Activated CD4-positive, CD25-positive, alpha-beta regulatory T cell treated with anti-CD3 and anti-CD28 coated beads, Interleukin-2, amount 50 U/mL, for 72 hours (primary cell): Measurements from ENCODE around the gene CEACAM18.
A peak's percentile ranks its signal among the peaks of the same experiment; 100 is the strongest.
"Not testable (repeated sequence)": the region's sequence is repeated elsewhere in the genome, so short reads cannot be mapped to it uniquely, and the experiment has no call there.

ENCODE experiments used
- DNase-seq: peaks from one replicate; pipeline ENCODE4 v3.0.0; 2021

CEACAM18 gene

GRCh38 chr19:51478381-51479234 lies at the start of gene CEACAM18:
TSS of gene CEACAM18 (plus strand) at chr19:51478539.
- DNase-seq: no peak

DNA sequence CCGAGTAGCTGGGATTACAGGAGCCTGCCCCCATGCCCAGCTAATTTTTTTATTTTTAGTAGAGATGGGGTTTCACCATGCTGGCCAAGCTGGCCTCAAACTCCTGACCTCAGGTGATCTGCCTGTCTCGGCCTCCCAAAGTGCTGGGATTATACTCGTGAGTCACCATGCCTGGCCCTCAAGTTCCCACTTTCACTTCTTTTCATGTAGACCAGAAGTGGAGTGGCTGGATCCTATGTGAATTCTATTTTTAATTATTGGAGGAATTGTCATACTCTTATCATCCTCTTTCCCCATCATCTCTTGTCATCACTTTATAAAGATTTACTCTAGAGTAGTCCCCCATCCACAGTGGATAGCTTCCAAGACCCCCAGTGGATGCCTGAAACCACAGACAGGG lies 48.1 kb upstream of the CEACAM18 start:
- DNase-seq: no peak

DNA sequence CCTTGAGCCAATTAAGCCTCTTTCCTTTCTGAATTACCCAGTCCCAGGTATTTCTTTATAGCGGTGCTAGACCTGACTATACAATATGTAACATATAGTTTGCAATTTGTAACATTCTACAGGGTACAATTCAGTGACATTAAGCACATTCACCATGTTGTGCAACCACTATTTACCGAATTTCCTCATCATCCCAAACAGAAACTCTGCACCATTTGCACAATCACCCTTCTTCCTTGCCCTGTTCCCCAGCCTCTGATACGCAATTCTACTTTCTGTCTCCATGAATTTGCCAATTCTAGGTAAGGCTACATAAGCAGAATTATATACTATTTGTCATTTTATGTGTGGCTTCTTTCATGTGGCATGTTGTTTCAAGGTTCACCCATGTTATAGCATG lies 47.2 kb upstream of the CEACAM18 start:
- no peak for DNase-seq

GRCh38 chr19:51433043-51433442 lies 45.3 kb upstream of the CEACAM18 start:
- no peak for DNase-seq

- DNase-seq: no peak
Observed at GRCh38 chr19:51434456-51434855, 43.9 kb upstream of the CEACAM18 start.

GRCh38 chr19:51439021-51439465 lies 39.3 kb upstream of the CEACAM18 start:
- DNase-seq: no peak

- no peak for DNase-seq
Observed at GRCh38 chr19:51440052-51440451, 38.3 kb upstream of the CEACAM18 start.

DNA sequence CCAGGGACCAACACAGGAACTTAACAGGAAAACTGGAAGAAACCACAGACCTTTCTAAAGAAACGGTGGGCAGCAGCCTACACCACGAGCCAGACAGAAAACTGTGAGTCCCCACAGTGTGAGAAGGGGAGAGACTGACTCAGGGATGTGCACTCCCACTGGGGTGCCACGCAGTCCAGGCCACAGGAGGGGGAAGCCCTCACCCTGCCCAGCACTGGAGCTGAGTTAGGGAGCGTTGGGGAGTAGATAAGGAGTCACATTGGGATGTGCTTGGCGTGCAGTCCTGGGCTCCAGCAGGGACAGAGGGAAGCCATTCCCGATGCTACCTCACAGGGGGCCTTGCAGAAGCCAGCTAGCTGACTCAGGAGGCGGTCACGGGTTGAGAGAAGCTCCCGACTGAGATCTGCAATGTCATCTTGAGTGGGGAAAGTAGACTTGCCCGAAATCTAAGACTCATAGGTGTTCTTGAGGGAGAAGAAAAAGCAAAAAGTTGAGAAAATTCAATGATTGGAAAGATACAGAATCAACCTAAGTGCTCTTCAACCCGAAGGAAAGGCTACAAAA lies 37.4 kb upstream of the CEACAM18 start:
- DNase-seq: peak; percentile 58

DNA sequence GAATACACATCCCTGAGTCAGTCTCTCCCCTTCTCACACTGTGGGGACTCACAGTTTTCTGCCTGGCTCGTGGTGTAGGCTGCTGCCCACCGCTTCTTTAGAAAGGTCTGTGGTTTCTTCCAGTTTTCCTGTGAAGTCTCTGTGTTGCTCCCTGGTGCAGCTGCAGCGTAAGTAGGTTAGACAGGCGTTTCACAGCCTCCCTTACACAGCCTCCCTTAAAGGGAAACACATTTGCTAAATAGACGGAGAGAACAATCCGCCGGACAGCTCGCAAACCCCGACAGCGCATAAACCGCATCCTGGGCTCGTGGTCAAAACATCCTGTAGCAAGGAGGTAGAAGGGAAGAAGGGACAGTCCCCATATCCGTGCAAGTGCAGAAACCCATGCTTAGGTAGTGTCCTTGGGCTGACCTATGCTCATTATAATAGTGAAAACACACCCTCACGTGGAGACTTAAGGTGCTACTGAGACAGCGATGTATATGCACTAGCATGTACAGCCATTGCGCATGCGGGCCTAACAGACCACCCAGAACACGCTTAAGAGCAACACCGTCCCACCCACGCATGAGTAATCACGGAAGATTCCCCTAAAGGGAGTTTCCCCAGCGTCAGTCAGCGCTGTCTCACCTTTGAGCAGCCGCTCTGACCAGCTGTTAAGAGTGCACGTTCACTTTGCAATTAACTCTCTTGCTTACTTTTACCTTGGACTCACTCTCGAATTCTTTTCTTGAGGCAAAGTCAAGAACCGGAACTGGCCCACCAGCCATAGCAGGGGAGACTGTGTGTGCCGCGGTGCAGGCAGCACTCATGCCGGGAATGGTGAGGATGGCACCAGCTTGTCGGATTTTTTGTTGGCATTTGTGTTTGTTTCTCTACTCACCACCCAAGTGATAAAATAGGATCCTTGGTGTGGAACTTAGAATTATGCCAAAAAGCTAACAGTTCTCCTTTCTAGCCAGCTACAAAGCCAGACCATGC lies 36.6 kb upstream of the CEACAM18 start:
- peak; percentile 83 for DNase-seq

GRCh38 chr19:51447510-51447909 lies 30.8 kb upstream of the CEACAM18 start:
- not testable (repeated sequence) for DNase-seq

GRCh38 chr19:51448011-51448410 lies 30.3 kb upstream of the CEACAM18 start:
- no peak for DNase-seq

DNA sequence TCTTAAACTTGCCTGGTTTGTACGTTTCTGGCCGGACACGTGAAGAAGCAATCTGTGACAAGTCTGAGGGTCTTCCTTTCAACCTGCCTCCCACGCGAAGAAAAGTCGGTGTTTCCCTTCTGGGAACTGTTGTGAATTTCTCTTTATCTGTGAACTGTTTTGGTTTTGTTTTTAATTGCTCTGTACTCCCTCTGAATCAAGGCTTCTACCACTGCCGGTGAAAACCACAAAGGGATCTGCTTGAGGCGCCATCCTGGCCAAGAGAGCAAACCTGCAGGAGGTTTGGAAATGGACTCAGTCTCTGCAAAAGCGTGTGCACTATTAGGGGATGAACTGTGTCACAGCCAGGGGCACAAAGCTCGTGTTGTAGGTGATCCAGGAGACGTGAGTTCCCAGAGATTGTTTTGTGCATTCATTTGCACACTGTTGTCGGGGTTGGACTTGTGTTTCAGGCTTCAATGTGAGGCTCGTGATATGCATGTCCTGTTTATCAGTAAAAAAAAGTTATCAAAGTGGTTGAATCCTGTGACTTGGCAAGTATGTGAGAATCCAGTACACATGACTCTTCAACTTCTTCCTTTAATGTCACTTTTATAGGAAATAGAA lies 29.8 kb upstream of the CEACAM18 start:
- no peak for DNase-seq

GRCh38 chr19:51450730-51451307 lies 27.5 kb upstream of the CEACAM18 start:
- no peak for DNase-seq

DNA sequence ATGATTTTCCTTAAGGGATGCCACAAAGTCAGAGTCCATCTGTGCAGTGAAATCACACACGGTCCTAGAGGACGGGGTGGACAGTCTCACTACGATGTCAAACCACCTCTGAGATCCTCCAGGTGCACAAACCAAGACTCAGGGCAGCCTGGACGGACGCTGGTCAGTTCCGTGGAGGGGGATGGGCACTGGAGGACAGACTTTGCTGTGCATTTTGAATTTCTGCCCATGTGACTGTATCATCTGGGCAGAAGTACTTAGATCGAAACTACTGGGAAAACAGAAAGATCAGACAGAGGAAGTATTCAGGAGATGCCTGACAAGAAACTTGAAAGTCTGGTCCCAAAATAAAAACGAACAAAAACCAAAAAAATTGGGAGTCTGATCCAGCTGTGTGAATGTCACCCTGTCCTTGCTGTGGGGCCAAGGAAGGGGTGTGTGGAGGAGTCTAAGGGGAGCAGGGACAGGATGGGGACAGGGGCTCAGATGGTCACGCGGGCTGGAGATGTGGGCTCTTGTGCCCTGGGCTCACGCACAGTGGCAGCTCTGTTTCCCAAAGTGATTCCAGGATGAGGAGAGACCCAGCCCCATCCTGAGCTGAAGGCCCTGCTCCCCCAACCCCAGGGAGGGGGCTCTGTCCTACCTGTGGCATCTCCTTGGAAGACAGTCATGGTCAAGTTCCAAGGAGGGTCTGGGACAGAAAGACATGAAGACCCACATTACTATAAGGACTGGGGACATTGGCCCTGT lies 21.6 kb upstream of the CEACAM18 start:
- DNase-seq: no peak

DNA sequence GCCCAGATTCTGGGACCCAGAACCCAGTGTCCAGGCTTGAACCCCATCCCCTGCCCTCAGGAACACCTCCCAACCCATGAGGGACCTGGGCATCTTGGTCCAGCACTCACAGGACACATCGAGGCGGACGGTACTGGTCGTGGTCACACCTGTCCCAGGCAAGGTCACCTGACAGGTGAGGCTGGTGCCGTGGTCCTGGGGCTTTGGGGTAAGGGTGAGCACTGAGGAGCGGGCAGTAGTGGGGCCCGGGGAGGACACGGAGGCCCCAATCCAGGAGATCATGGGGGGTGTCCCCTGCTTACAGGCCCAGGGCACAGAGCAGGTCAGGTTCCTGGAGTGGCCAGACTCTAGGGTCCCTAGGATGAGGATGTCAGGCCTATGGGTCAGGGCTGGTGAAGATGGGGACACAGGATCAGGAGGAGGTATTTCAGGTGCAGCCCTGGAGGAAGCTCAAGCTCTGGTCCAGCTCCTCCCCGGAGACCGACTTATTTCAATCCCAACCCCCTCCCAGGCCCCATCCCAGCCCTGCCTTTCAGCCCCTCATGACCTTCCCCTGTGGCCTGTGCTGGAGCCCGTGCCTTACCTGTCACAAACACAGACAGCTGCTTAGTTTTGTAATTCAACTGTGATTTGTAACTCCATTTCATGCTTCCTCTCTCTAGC lies 20.9 kb upstream of the CEACAM18 start:
- DNase-seq: no peak

- no peak for DNase-seq
Observed at GRCh38 chr19:51458051-51458645, 20.2 kb upstream of the CEACAM18 start, which contains the start of gene SIGLEC8. TSS of gene SIGLEC8 (minus strand) at chr19:51458454. CDS start at chr19:51458387, 67 bp downstream.

- no peak for DNase-seq
Observed at GRCh38 chr19:51458899-51459505, 19.3 kb upstream of the CEACAM18 start.

DNA sequence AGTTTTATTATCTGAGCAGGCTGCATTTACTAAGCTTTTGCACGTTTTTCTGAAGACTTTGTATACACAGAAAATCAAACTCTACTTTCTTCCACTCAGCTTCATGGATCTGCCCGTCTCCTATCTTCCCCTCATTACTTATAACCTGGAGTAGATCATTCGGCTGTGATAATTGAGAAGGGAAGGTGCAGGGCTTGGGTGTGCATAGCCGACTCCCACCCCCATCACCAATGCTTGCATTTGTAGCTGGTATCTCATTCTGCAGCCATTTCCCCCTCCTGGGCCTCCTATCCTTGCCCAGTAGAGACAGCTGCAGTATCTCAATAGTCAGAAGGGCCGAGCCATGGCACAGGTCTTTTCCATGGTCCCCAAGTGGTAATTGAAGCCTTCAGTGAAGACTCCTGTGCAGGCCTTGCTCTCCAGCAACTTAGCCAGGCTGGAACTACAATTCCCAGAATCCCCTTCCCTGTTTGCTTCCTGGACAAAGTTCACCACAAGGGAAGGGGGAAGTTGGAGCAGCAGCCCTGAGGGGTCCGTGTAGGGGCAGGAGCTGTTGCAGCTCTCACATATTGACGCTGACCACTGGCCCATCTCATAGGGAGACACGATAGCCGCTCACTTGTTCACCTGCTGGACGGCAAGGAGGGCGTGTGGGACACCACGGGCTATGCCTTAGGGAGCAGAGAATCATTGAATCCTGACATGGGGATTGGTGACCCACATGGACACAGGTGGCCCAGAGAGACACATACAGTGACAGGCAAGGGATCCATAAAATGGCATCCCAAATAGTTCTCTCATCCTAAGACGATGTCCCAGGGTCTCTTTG lies 18.0 kb upstream of the CEACAM18 start:
- peak; percentile 15 for DNase-seq

- peak; percentile 29 for DNase-seq
Observed at GRCh38 chr19:51461723-51462161, 16.6 kb upstream of the CEACAM18 start.
